ENCODE results near the gene GAPDHS. TPM values are rescaled to one million over a fixed set of nuclear protein-coding genes. Genes with fewer than 3 reads are reported as not detected.

GAPDHS gene
- total and polyA plus RNA-seq, 2 experiments from 2014 or later = not detected

DNA sequence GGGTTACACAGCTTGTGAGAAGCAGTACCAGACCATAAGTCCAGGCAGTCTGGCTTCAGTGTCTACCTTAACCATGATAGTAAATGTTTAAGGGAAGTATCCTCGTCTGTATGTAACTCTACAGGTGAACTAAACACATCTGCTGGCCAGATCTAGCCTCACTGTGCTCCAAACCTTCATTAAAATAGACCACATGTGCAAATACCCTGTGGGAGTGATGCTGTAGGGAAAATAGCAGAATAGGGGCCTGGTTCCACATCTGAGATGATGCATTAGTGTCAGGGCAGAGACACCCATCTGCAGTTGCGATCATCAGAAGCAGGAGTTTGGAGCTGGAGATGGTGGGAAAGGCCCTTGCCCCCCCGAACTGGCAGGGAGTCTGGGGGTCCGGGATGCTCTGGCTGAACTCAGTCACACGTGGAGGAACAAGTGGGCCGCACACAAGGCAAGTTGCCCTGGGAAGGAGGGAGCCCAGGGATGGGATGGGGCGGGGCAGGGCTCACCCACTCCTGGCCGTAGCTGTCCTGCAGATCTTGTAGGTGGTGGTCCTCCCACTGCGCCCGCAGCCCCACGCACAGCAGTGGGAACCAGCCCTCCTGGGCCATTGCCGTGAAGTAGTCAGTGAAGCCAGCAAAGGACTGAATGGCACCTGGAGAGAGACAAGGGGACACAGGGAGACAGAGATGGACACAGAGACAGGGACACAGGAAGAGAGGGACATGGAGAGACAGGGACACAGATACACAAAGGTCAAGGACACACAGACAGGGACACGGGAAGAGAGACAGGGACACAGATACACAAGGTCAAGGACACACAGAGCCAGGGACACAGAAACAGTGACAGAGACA, 19.5 kb downstream of the GAPDHS start:
- Histone ChIP-seq H3K36me3 (no peaks in the 10 kb centered on the region), H3K4me3 (no peak overlapping the region), H3K27ac (no peak overlapping the region), H3K27me3 (no peaks in the 10 kb centered on the region), H3K9me3 (ENCODE audit: low read depth) (no peaks in the 10 kb centered on the region), H3K4me1 (ENCODE audit: low read depth) (no peaks in the 10 kb centered on the region)
- TF ChIP-seq CTCF (IDR thresholded peaks at IDR 0.05; ENCODE audit: low read depth, low read length) = no peak
- DNase-seq (ENCODE audit: low read depth in 1 of 2, low spot score in 1 of 2) = no peak

DNA sequence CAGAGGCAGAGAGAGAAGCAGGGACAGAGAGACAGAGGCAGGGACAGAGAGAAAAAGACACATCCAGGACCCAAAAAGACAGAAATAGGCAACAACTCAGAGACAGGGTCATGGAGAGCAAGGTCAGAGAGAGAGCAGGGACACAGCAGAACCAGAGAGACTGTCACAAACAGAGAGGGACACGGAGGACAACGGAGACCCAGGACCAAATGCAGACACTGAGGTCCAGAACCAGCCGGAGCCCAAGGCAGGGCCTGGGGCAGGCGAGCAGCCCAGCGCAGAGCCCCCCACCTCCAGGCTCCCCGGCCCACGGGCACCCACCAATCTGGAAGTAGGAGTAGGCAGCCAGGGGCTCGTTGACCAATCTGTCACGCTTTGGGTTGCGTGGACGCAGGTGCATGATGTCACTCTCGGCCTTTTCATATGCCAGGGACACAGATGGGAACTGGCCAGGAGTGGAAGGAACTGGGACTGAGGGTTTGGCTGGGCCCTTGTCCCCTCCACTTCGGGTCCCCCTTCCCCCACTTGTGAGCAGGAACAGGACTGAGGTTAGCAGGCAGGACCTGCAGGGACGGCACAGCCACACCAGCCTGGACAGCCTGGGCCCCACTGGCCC, 20.2 kb downstream of the GAPDHS start:
- H3K4me3 ChIP-seq = no peak overlapping the region
- DNase-seq (ENCODE audit: low read depth in 1 of 2, low spot score in 1 of 2) = no peak
- no peak for TF ChIP-seq CTCF (IDR thresholded peaks at IDR 0.05; ENCODE audit: low read depth, low read length)
- peaks cover 5% of the 10 kb centered on the region for H3K27me3 ChIP-seq
- H3K27ac ChIP-seq = no peak overlapping the region
- no peaks in the 10 kb centered on the region for H3K4me1 ChIP-seq (ENCODE audit: low read depth)
- H3K36me3 ChIP-seq = no peaks in the 10 kb centered on the region
- no peaks in the 10 kb centered on the region for H3K9me3 ChIP-seq (ENCODE audit: low read depth)

DNA sequence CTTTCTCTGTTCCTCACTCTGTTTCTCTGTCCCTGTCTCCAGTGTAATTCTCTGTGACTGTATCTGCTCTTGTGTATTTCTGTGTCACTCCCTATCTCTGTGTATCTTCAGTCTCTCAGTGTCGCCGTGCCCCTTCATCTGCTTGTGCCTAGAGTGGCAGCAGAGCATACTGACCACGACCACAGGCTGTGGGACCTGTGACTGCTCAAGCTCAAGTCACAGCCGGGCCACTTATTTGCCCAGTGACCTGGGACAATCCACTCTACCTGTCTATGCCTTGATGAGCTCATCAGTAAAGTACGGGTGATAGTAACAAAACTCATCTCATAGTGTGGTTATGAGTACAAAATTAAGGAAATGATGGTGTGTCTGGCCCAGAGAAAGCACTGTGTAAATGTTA, 20.8 kb downstream of the GAPDHS start:
- H3K4me1 ChIP-seq (ENCODE audit: low read depth) = no peaks in the 10 kb centered on the region
- DNase-seq (ENCODE audit: low read depth in 1 of 2, low spot score in 1 of 2) = no peak
- peaks cover 11% of the 10 kb centered on the region for H3K27me3 ChIP-seq
- no peak for TF ChIP-seq CTCF (IDR thresholded peaks at IDR 0.05; ENCODE audit: low read depth, low read length)
- H3K9me3 ChIP-seq (ENCODE audit: low read depth) = no peaks in the 10 kb centered on the region
- H3K4me3 ChIP-seq = no peak overlapping the region
- H3K27ac ChIP-seq = no peak overlapping the region
- no peaks in the 10 kb centered on the region for H3K36me3 ChIP-seq

DNA sequence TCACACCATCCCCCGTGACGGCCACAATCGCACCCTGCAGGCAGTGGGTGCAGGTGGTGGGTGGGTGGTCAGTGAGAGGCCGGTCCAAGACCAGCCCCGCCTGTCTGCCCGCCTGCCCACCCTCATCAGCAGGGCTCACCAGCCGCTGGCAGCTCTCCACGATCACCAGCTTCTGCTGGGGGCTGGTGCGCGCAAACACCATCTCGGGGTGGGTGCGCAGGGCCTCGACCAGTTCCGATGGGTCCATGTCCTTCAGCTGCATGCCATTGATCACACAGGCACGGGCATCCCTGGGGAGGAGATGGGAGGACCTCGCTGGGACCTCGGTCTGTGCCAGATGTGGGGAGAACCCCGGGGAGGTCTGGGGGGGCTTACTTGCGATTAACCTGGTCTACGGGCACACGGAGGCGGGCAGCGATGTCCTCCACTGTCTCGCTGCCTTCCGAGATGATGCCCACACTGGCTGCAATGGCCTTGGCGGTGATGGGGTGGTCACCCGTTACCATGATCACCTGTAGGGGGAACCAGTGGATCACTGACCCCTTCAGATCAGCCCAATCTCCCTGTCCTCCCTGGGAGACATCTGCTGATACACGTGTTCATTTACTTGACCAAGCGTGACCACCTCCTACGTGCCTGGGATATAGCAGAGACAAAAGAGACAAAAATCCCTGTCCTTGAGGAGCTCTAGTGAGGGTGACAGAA, 22.2 kb downstream of the GAPDHS start:
- peaks cover 24% of the 10 kb centered on the region for H3K27me3 ChIP-seq
- TF ChIP-seq CTCF (IDR thresholded peaks at IDR 0.05; ENCODE audit: low read depth, low read length) = no peak
- H3K27ac ChIP-seq = no peak overlapping the region
- H3K4me3 ChIP-seq = no peak overlapping the region
- no peaks in the 10 kb centered on the region for H3K9me3 ChIP-seq (ENCODE audit: low read depth)
- no peaks in the 10 kb centered on the region for H3K4me1 ChIP-seq (ENCODE audit: low read depth)
- peak; percentile 23 to 44 for DNase-seq (ENCODE audit: low read depth in 1 of 2, low spot score in 1 of 2)
- no peaks in the 10 kb centered on the region for H3K36me3 ChIP-seq

DNA sequence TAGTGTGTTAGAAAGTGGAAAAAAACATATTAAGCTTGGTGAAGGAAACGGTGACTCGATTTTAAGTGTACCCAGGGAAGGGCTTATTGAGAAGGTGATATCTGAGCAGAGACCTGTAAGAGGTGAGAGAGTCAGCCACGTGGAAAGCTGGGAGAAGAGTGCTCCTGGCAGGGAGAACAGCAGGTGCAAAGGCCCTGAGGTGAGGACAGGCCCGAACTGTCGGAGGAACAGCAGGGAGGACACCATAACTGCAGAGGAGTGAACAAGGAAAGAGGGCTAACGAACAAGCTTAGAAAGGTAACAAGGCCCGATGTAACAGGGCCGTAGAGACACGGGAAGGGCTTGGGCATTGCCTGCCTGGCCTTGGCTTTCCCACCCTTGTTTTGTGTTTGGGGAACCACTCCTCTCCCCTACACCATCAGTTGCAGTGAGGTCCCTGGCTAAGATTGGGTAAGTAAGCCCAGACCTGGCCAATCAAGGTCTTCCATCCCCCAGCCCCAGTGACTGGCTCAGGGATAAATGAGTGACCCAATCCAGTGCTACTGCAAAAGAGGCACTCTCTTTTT, 22.9 kb downstream of the GAPDHS start:
- no peak overlapping the region for H3K4me3 ChIP-seq
- peaks cover 31% of the 10 kb centered on the region for H3K27me3 ChIP-seq
- no peaks in the 10 kb centered on the region for H3K4me1 ChIP-seq (ENCODE audit: low read depth)
- no peak overlapping the region for H3K27ac ChIP-seq
- H3K36me3 ChIP-seq = no peaks in the 10 kb centered on the region
- no peaks in the 10 kb centered on the region for H3K9me3 ChIP-seq (ENCODE audit: low read depth)
- DNase-seq (ENCODE audit: low read depth in 1 of 2, low spot score in 1 of 2) = no peak
- no peak for TF ChIP-seq CTCF (IDR thresholded peaks at IDR 0.05; ENCODE audit: low read depth, low read length)
